DOHH2 (cell line): ENCODE data around the gene OLIG2.

Experiments
- H3F3A ChIP-seq: fragments of 200-600 bp; sonication (generic), shearing (Covaris generic); 2 replicates; pipeline ENCODE4 v1.6.0; 2016; ENCODE audit warnings: antibody characterized with exemption, mild to moderate bottlenecking; ENCODE audit not compliant: control insufficient read depth, insufficient read depth
- H3K27ac ChIP-seq: fragments of 200-600 bp; sonication (generic); 2 replicates; pipeline ENCODE4 v1.5.1; 2014; ENCODE audit warnings: low read depth, mild to moderate bottlenecking, low read length, moderate library complexity
- H3K27me3 ChIP-seq: fragments of 200-600 bp; sonication (generic); 2 replicates; pipeline ENCODE4 v1.6.1; 2014; ENCODE audit warnings: mild to moderate bottlenecking, low read length, mixed read lengths; ENCODE audit not compliant: control insufficient read depth
- H3K36me3 ChIP-seq: fragments of 200-600 bp; sonication (generic); 2 replicates; pipeline ENCODE4 v1.6.1; 2014; ENCODE audit warnings: mild to moderate bottlenecking, low read length, moderate library complexity, mixed read lengths; ENCODE audit not compliant: control insufficient read depth
- H3K4me1 ChIP-seq: fragments of 200-600 bp; sonication (generic); 2 replicates; pipeline ENCODE4 v1.6.1; 2014; ENCODE audit warnings: mild to moderate bottlenecking, low read length, mixed read lengths; ENCODE audit not compliant: control insufficient read depth
- H3K4me2 ChIP-seq: fragments of 200-600 bp; sonication (generic); 2 replicates; pipeline ENCODE4 v1.6.0; 2014; ENCODE audit warnings: mild to moderate bottlenecking, low read length, moderate library complexity
- H3K4me3 ChIP-seq: fragments of 200-600 bp; sonication (generic); 2 replicates; pipeline ENCODE4 v1.5.1; 2014; ENCODE audit warnings: mild to moderate bottlenecking, low read length, mixed read lengths
- H3K79me2 ChIP-seq: fragments of 200-600 bp; sonication (generic); 2 replicates; pipeline ENCODE4 v1.6.1; 2014; ENCODE audit warnings: mild to moderate bottlenecking, low read length, mixed read lengths; ENCODE audit not compliant: control insufficient read depth
- H3K9me2 ChIP-seq: fragments of 200-600 bp; sonication (generic); replicated peaks from 2 replicates; pipeline ENCODE4 v1.6.1; 2014; ENCODE audit warnings: mild to moderate bottlenecking, low read length, mixed read lengths; ENCODE audit not compliant: control insufficient read depth
- H3K9me3 ChIP-seq: fragments of 200-600 bp; sonication (generic); 2 replicates; pipeline ENCODE4 v1.6.1; 2014; ENCODE audit warnings: antibody characterized with exemption, low read length, mixed read lengths; ENCODE audit not compliant: control insufficient read depth, insufficient read depth
- H4K20me1 ChIP-seq: fragments of 200-600 bp; sonication (generic); 2 replicates; pipeline ENCODE4 v1.6.0; 2014; ENCODE audit warnings: low read depth, mild to moderate bottlenecking, antibody characterized with exemption, low read length, moderate library complexity; ENCODE audit not compliant: control insufficient read depth, insufficient read depth
- EZH2phosphoT487 ChIP-seq: fragments of 200-600 bp; sonication (generic); IDR thresholded peaks from 2 replicates; pipeline ENCODE4 v1.6.1; 2017; ENCODE audit warnings: borderline replicate concordance, mild to moderate bottlenecking, antibody characterized with exemption, low read length, moderate library complexity, mixed read lengths
- TF ChIP-seq, protein P1 (sequence below): fragments of 200-600 bp; sonication (generic); IDR thresholded peaks from one replicate; pipeline ENCODE4 v1.5.1; 2014; ENCODE audit warnings: antibody characterized with exemption, mild to moderate bottlenecking, low read depth, low read length; ENCODE audit not compliant: poor library complexity, severe bottlenecking

Gene OLIG2

DNA sequence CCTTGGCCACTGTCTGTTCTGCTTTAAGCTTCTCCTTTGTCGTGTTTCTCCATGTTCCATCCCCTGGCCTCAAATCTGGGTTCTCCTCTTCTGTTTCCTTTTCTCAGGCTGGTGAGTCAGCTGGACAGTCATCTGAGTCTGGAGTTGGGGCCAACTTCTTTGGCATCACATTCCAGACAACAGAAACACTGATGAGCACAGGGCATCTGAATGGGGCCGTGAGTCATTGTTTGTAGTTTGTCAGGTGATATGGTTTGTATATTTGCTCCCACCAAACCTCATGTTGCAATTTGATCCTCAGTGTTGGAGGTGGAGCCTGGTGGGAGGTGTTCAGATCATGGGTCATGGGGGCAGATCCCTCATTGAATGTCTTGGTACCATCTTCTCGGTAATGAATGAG is 14.3 kb upstream of the OLIG2 start:
- H3K27ac ChIP-seq, result no peak overlapping the region
- no peak overlapping the region for H3K4me2 ChIP-seq

DNA sequence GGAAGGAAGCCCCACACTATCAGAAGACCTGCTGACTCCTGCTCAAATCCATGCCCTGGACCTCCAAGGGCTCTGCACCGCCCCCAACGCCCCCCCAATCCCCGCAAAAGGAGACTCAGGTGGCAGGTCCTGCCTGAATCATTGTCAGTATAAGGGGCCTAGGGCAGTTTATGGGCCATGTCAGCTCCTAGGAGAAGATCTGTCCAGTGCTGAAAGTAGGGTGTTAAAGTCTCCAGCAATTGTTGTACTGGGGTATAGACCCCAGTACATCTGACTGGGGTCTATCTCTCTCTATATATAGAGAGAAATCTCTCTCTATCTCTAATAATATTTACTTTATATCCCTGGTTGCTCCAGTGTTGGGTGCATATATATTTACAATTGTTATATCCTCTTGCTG is 12.1 kb upstream of the OLIG2 start:
- TF ChIP-seq, protein P1, sequence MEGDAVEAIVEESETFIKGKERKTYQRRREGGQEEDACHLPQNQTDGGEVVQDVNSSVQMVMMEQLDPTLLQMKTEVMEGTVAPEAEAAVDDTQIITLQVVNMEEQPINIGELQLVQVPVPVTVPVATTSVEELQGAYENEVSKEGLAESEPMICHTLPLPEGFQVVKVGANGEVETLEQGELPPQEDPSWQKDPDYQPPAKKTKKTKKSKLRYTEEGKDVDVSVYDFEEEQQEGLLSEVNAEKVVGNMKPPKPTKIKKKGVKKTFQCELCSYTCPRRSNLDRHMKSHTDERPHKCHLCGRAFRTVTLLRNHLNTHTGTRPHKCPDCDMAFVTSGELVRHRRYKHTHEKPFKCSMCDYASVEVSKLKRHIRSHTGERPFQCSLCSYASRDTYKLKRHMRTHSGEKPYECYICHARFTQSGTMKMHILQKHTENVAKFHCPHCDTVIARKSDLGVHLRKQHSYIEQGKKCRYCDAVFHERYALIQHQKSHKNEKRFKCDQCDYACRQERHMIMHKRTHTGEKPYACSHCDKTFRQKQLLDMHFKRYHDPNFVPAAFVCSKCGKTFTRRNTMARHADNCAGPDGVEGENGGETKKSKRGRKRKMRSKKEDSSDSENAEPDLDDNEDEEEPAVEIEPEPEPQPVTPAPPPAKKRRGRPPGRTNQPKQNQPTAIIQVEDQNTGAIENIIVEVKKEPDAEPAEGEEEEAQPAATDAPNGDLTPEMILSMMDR, result no peak
- TF ChIP-seq EZH2phosphoT487, result no peak
- Histone ChIP-seq H3K4me2 (no peak overlapping the region), H3K27me3 (peaks cover 9% of the 10 kb centered on the region), H3K4me1 (no peaks in the 10 kb centered on the region), H3K9me3 (no peaks in the 10 kb centered on the region), H3K4me3 (no peak overlapping the region), H3F3A (no peaks in the 10 kb centered on the region), H3K27ac (no peak overlapping the region), H4K20me1 (no peaks in the 10 kb centered on the region), H3K79me2 (no peaks in the 10 kb centered on the region), H3K9me2 (no peaks in the 10 kb centered on the region), H3K36me3 (no peaks in the 10 kb centered on the region)

More for the DNA sequence above, 14.3 kb upstream of the OLIG2 start:
- H3K9me2 ChIP-seq, result no peaks in the 10 kb centered on the region
- TF ChIP-seq EZH2phosphoT487, result no peak
- TF ChIP-seq, protein P1, result no peak
- H3K36me3 ChIP-seq, result no peaks in the 10 kb centered on the region
- no peaks in the 10 kb centered on the region for H3K4me1 ChIP-seq
- H3K4me3 ChIP-seq, result no peak overlapping the region
- H3F3A ChIP-seq, result no peaks in the 10 kb centered on the region
- peaks cover 5% of the 10 kb centered on the region; the same call in 1 of the 2 replicates for H3K27me3 ChIP-seq
- H3K79me2 ChIP-seq, result no peaks in the 10 kb centered on the region
- H3K9me3 ChIP-seq, result no peaks in the 10 kb centered on the region
- no peaks in the 10 kb centered on the region for H4K20me1 ChIP-seq

DNA sequence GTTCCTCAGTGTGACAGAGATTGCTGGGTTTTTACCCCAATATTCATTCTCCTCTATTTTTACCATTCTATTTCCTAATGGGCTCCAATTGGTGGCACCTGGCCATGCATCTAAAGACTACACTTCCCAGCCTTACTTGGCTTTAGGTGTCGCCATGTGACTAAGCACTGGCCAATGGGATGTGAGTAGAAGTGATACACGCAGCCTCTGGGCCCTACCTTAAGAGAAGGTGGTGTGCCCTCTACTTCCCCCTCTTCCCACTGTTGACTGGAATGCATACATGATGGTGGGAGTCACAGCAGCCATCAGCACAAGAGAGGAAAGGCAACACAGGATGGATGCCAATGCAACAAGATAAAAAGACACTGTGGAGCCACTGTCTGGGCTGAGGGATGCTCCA is 11.4 kb upstream of the OLIG2 start:
- Histone ChIP-seq H3K4me2 (no peak overlapping the region), H4K20me1 (no peaks in the 10 kb centered on the region), H3K4me3 (no peak overlapping the region), H3K27ac (no peak overlapping the region), H3F3A (no peaks in the 10 kb centered on the region), H3K9me2 (no peaks in the 10 kb centered on the region), H3K27me3 (peaks cover 5% of the 10 kb centered on the region; the same call in 1 of the 2 replicates), H3K9me3 (no peaks in the 10 kb centered on the region), H3K4me1 (no peaks in the 10 kb centered on the region), H3K79me2 (no peaks in the 10 kb centered on the region), H3K36me3 (no peaks in the 10 kb centered on the region)
- TF ChIP-seq EZH2phosphoT487, result no peak
- TF ChIP-seq, protein P1, result no peak
